NCI-H82 (cell line): ENCODE results near the gene RBM6.
"Not testable (repeated sequence)": the region's sequence is repeated elsewhere in the genome, so short reads cannot be mapped to it uniquely, and the experiment has no call there.

ENCODE experiments used
- DNase-seq: peaks from one replicate; lab custom pipeline; 2025; lab: John Stamatoyannopoulos, UW

The RBM6 gene

GRCh38 chr3:49976942-49977341 is 37.0 kb downstream of the RBM6 start:
- no peak for DNase-seq

GRCh38 chr3:49984394-49984793 is 44.4 kb downstream of the RBM6 start:
- DNase-seq = no peak

GRCh38 chr3:49992326-49992725 is 52.4 kb downstream of the RBM6 start:
- DNase-seq = no peak

- no peak for DNase-seq
Observed at GRCh38 chr3:49994476-49994875, 54.5 kb downstream of the RBM6 start.

GRCh38 chr3:49996016-49996415 is 56.1 kb downstream of the RBM6 start:
- no peak for DNase-seq

- DNase-seq = no peak
Observed at GRCh38 chr3:49997862-49998261, 57.9 kb downstream of the RBM6 start.

- DNase-seq = no peak
Observed at GRCh38 chr3:49998326-49998725, 58.4 kb downstream of the RBM6 start.

GRCh38 chr3:50001511-50001910 is 61.6 kb downstream of the RBM6 start:
- DNase-seq = no peak

- DNase-seq = no peak
Observed at GRCh38 chr3:50003216-50003615, 63.3 kb downstream of the RBM6 start.

- peak; percentile 6 for DNase-seq
Observed at GRCh38 chr3:50003824-50004223, 63.9 kb downstream of the RBM6 start.

GRCh38 chr3:50008931-50009330 is 69.0 kb downstream of the RBM6 start:
- no peak for DNase-seq

- DNase-seq = no peak
Observed at GRCh38 chr3:50010959-50011358, 71.0 kb downstream of the RBM6 start.

GRCh38 chr3:50015918-50016317 is 76.0 kb downstream of the RBM6 start:
- no peak for DNase-seq

- no peak for DNase-seq
Observed at GRCh38 chr3:50028346-50028745, 88.4 kb downstream of the RBM6 start.

- not testable (repeated sequence) for DNase-seq
Observed at GRCh38 chr3:50031201-50031600, 91.3 kb downstream of the RBM6 start.

- DNase-seq = no peak
Observed at GRCh38 chr3:50044976-50045375, 105.0 kb downstream of the RBM6 start.

- DNase-seq = no peak
Observed at GRCh38 chr3:50047426-50047825, 107.5 kb downstream of the RBM6 start.

- no peak for DNase-seq
Observed at GRCh38 chr3:50050361-50050760, 110.4 kb downstream of the RBM6 start.

- no peak for DNase-seq
Observed at GRCh38 chr3:50057756-50058155, 117.8 kb downstream of the RBM6 start.

- no peak for DNase-seq
Observed at GRCh38 chr3:50068134-50068533, 128.2 kb downstream of the RBM6 start.

- DNase-seq = no peak
Observed at GRCh38 chr3:50078091-50078490, 138.1 kb downstream of the RBM6 start.

GRCh38 chr3:50078622-50079021 is 138.7 kb downstream of the RBM6 start:
- DNase-seq = no peak

GRCh38 chr3:50084951-50085350 is 145.0 kb downstream of the RBM6 start:
- not testable (repeated sequence) for DNase-seq

GRCh38 chr3:50088725-50089608 is 149.0 kb downstream of the RBM6 start, which contains the start of gene RBM5:
Gene RBM5 (plus strand): TSS chr3:50088919. CDS start chr3:50090435, 1,516 bp downstream.
- peak; percentile 92 for DNase-seq
